Measurements from ENCODE around the gene GBP6. TPM values are rescaled to one million over a fixed set of nuclear protein-coding genes. Genes with fewer than 3 reads are reported as not detected.
"Not testable (repeated sequence)": the region's sequence is repeated elsewhere in the genome, so short reads cannot be mapped to it uniquely, and the experiment has no call there.

GBP6 gene
- polyA plus RNA-seq, 2 of the 4 experiments (the other 2 are of a cell fraction), result not detected

DNA sequence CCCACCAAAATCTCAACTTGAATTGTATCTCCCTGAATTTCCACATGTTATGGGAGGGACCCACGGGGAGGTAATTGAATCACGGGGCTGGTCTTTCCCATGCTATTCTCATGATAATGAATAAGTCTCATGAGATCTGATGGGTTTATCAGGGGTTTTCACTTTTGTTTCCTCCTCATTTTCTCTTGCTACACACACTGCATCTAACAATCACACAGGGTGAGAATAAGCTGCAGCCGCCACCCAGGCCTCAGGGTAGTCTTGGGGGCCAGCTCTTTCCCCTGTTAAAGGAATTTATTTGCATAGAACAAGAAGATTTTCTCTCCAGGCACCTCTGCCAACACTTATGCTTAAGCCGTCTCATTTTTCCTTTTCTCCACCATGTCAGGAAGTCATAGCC is 26.0 kb upstream of the GBP6 start:
- H3K4me3 ChIP-seq, result no peak overlapping the region
- ATAC-seq (no peak), DNase-seq (ENCODE audit: low read depth in 1 of 2, low spot score in 1 of 2) (no peak), FAIRE-seq (no peak)
- POLR2A ChIA-PET, result no interaction called here
- no peak overlapping the region for H3K27ac ChIP-seq
- no peak overlapping the region for H3K4me2 ChIP-seq
- WGBS (ENCODE audit: missing lambda C conversion rate), result 17% methylated on average over 4 of the region's 4 CpGs
- CTCF ChIA-PET, result no interaction called here
- no peaks in the 10 kb centered on the region for H3K9me3 ChIP-seq
- no peak for TF ChIP-seq EP300 (IDR thresholded peaks at IDR 0.05)
- no peak for TF ChIP-seq ZC3H11A (IDR thresholded peaks at IDR 0.05)
- no peak for TF ChIP-seq FOSL2 (IDR thresholded peaks at IDR 0.05)
- TF ChIP-seq FOSL2 (CRISPR knock-in tag; IDR thresholded peaks at IDR 0.05), result no peak
- no peak for TF ChIP-seq ZFP36 (IDR thresholded peaks at IDR 0.05; ENCODE audit: borderline replicate concordance, partially characterized antibody)
- TF ChIP-seq RAD21 (conservative IDR thresholded peaks at IDR 0.05 in 1 of 2, IDR thresholded peaks at IDR 0.05 in 1 of 2), result no peak
- no peak for TF ChIP-seq HOXB5 (CRISPR knock-in tag; IDR thresholded peaks at IDR 0.05)
- no peak for TF ChIP-seq HOXA7 (CRISPR knock-in tag; IDR thresholded peaks at IDR 0.05)
- no peak for TF ChIP-seq HES2 (IDR thresholded peaks at IDR 0.05)
- H3K4me1 ChIP-seq, result no peaks in the 10 kb centered on the region

GRCh38 chr1:89339039-89339438 is 24.8 kb upstream of the GBP6 start:
- no peak for TF ChIP-seq FOXS1 (CRISPR knock-in tag; IDR thresholded peaks at IDR 0.05)
- no peak for TF ChIP-seq ZFP36 (IDR thresholded peaks at IDR 0.05; ENCODE audit: borderline replicate concordance, partially characterized antibody)
- no peak for TF ChIP-seq FOSL2 (IDR thresholded peaks at IDR 0.05)
- TF ChIP-seq FOSL2 (CRISPR knock-in tag; IDR thresholded peaks at IDR 0.05), result no peak
- TF ChIP-seq KDM5A (IDR thresholded peaks at IDR 0.05), result no peak
- no peak for TF ChIP-seq NR3C1 (IDR thresholded peaks at IDR 0.05)
- no peak for TF ChIP-seq CBX8 (IDR thresholded peaks at IDR 0.05)
- TF ChIP-seq SREBF2 (IDR thresholded peaks at IDR 0.05), result no peak
- TF ChIP-seq MAX (IDR thresholded peaks at IDR 0.05), result no peak
- no peak for TF ChIP-seq EHF (CRISPR knock-in tag; IDR thresholded peaks at IDR 0.05)
- TF ChIP-seq HMGXB4 (CRISPR knock-in tag; IDR thresholded peaks at IDR 0.05; ENCODE audit: borderline replicate concordance), result no peak
- TF ChIP-seq POLR2AphosphoS2 (conservative IDR thresholded peaks at IDR 0.05; ENCODE audit: low read length), result no peak
- TF ChIP-seq EHMT2 (IDR thresholded peaks at IDR 0.05; ENCODE audit: low read depth), result no peak
- TF ChIP-seq MAZ (IDR thresholded peaks at IDR 0.05; ENCODE audit: borderline replicate concordance, low read depth, low read length), result no peak
- no peak for TF ChIP-seq ESRRA (IDR thresholded peaks at IDR 0.05; ENCODE audit: borderline replicate concordance, low read length)
- TF ChIP-seq NPAS2 (CRISPR knock-in tag; IDR thresholded peaks at IDR 0.05; ENCODE audit: borderline replicate concordance), result no peak
- no peak for TF ChIP-seq BHLHE40 (IDR thresholded peaks at IDR 0.05; ENCODE audit: low read depth, low read length)
- no peak for TF ChIP-seq ATOH8 (CRISPR knock-in tag; IDR thresholded peaks at IDR 0.05; ENCODE audit: low read depth)
- TF ChIP-seq CHD4 (IDR thresholded peaks at IDR 0.05; ENCODE audit: borderline replicate concordance), result no peak
- TF ChIP-seq ZC3H11A (IDR thresholded peaks at IDR 0.05), result no peak
- ATAC-seq (no peak), DNase-seq (ENCODE audit: low read depth in 1 of 2, low spot score in 1 of 2) (no peak), FAIRE-seq (no peak)
- Histone ChIP-seq H3K4me1 (no peaks in the 10 kb centered on the region), H3K4me3 (no peak overlapping the region), H3K4me2 (no peak overlapping the region), H3K9me3 (no peaks in the 10 kb centered on the region), H3K27ac (no peak overlapping the region)
- WGBS (ENCODE audit: missing lambda C conversion rate), result 18% methylated on average over 4 of the region's 4 CpGs
- ChIA-PET CTCF (no interaction called here), POLR2A (no interaction called here)

- DNase-seq (ENCODE audit: low read depth in 1 of 2, low spot score in 1 of 2); ATAC-seq; POLR2A ChIA-PET; CTCF ChIA-PET; H3K4me1 ChIP-seq; H3K4me3 ChIP-seq; FAIRE-seq; H3K4me2 ChIP-seq; H3K9me3 ChIP-seq; H3K27ac ChIP-seq: not testable (repeated sequence)
These were observed 18.4 kb upstream of the GBP6 start for GRCh38 chr1:89345479-89345878.
